HCT116 (cell line): Measurements from ENCODE around the gene MACF1. TPM values are rescaled to one million over a fixed set of nuclear protein-coding genes. Genes with fewer than 3 reads are reported as not detected.

Experiments used
- ATAC-seq: fragments of 200-7000 bp; cut with Tn5 transposase; 2 replicates; pipeline ENCODE4 v1.9.1; 2020; ENCODE audit warnings: mild to moderate bottlenecking, moderate library complexity
- BruUV-seq: library from RNA; stranded (reverse); fragments of 400-500 nt; replicated peaks from 2 replicates; lab custom pipeline; 2021; lab: Mats Ljungman, UMichigan
- CTCF ChIA-PET: fragments of 300-600 bp; sonication (Branson Sonifier 250); formaldehyde crosslinking; loops from one replicate; lab custom pipeline; 2021; ENCODE audit warnings: antibody characterized with exemption; lab: Charles Lee
- POLR2A ChIA-PET: fragments of 300-600, 350-600 bp; sonication (Branson Sonifier 250); formaldehyde crosslinking; loops from one replicate; lab custom pipeline; 2021; ENCODE audit warnings: antibody characterized with exemption; lab: Charles Lee
- RAD21 ChIA-PET, 2 experiments: fragments of 300-600 bp; sonication (Branson Sonifier 250); formaldehyde crosslinking; loops; one replicate each; lab custom pipeline; 2023; ENCODE audit warnings: low total read pairs in 2 of 2; ENCODE audit not compliant: uncharacterized antibody in 2 of 2, unreplicated experiment in 2 of 2, low non-redundant PET in 1 of 2; lab: Charles Lee
- DNase-seq: peaks from one replicate; pipeline ENCODE4 v3.0.0-alpha.2; 2010; ENCODE audit warnings: low read depth, low spot score
- H2AFZ ChIP-seq: fragments of 200-600 bp; shearing (Covaris generic), sonication (generic); 2 replicates; pipeline ENCODE4 v1.6.1; 2017; ENCODE audit warnings: low read depth, mixed run types, mixed read lengths, antibody characterized with exemption, low read length; ENCODE audit not compliant: poor library complexity, severe bottlenecking
- H3K27ac ChIP-seq: 2 replicates; pipeline ENCODE4 v1.5.1; 2012; ENCODE audit warnings: low read depth, low read length
- H3K27me3 ChIP-seq: fragments of 200-600 bp; sonication (generic); 2 replicates; pipeline ENCODE4 v1.6.1; 2016; ENCODE audit warnings: mixed run types, low read length, mixed read lengths; ENCODE audit not compliant: insufficient read depth
- H3K36me3 ChIP-seq, 2 experiments: fragments of 200-500 bp in 1 of 2; fragments of 200-600 bp in 1 of 2; sonication (Bioruptor generic) in 1 of 2; sonication (generic) in 1 of 2; 2 replicates each; pipeline versions ENCODE4 v1.5.1 to v1.6.1; 2014 to 2016; ENCODE audit warnings: low read length in 2 of 2, inconsistent platforms in 1 of 2, mixed read lengths in 1 of 2, mixed run types in 1 of 2; ENCODE audit not compliant: insufficient read depth in 2 of 2, control insufficient read depth in 1 of 2
- H3K4me1 ChIP-seq, 2 experiments: fragments of 200-600 bp in 1 of 2; sonication (generic) in 1 of 2; 2 replicates each; pipeline versions ENCODE4 v1.5.1 to v1.6.1; 2012 to 2017; ENCODE audit warnings: low read length in 2 of 2, inconsistent platforms in 1 of 2, mild to moderate bottlenecking in 1 of 2, mixed read lengths in 1 of 2, mixed run types in 1 of 2, moderate library complexity in 1 of 2; ENCODE audit not compliant: insufficient read depth in 2 of 2, control insufficient read depth in 1 of 2
- H3K4me2 ChIP-seq: fragments of 200-600 bp; sonication (generic); 2 replicates; pipeline ENCODE4 v1.6.1; 2017; ENCODE audit warnings: mixed run types, low read length, mixed read lengths
- H3K4me3 ChIP-seq, 2 experiments: fragments of 200-600 bp in 1 of 2; sonication (generic) in 1 of 2; replicated peaks in 1 of 2; 2 replicates each; pipeline ENCODE4 v1.5.1; 2011 to 2016; ENCODE audit warnings: low read length in 2 of 2, control low read depth in 1 of 2, low read depth in 1 of 2, mild to moderate bottlenecking in 1 of 2, mixed read lengths in 1 of 2, mixed run types in 1 of 2
- H3K79me2 ChIP-seq: fragments of 200-600 bp; sonication (generic); 2 replicates; pipeline ENCODE4 v1.6.1; 2017; ENCODE audit warnings: mild to moderate bottlenecking, mixed run types, low read length, moderate library complexity, mixed read lengths; ENCODE audit not compliant: insufficient read depth
- H3K9ac ChIP-seq: fragments of 200-600 bp; sonication (generic); 2 replicates; pipeline ENCODE4 v1.6.1; 2016; ENCODE audit warnings: low read length, mixed read lengths
- H3K9me2 ChIP-seq: fragments of 200-600 bp; sonication (generic), shearing (Covaris generic); 2 replicates; pipeline ENCODE4 v1.6.1; 2017; ENCODE audit warnings: mixed run types, mild to moderate bottlenecking, moderate library complexity; ENCODE audit not compliant: insufficient read depth
- H3K9me3 ChIP-seq, 2 experiments: fragments of 200-500 bp in 1 of 2; fragments of 200-600 bp in 1 of 2; sonication (Bioruptor generic) in 1 of 2; sonication (generic) in 1 of 2; 2 replicates each; pipeline ENCODE4 v1.6.1; 2014 to 2017; ENCODE audit warnings: low read length in 2 of 2, mixed read lengths in 2 of 2, inconsistent platforms in 1 of 2, low read depth in 1 of 2, mild to moderate bottlenecking in 1 of 2, mixed run types in 1 of 2, moderate library complexity in 1 of 2; ENCODE audit not compliant: control insufficient read depth in 1 of 2, insufficient read depth in 1 of 2
- H4K20me1 ChIP-seq: fragments of 200-600 bp; sonication (generic), shearing (Covaris generic); 2 replicates; pipeline ENCODE4 v1.6.1; 2017; ENCODE audit warnings: mixed run types, mild to moderate bottlenecking, moderate library complexity; ENCODE audit not compliant: insufficient read depth
- ATF3 ChIP-seq: IDR thresholded peaks from 2 replicates; pipeline ENCODE4 v1.6.1; 2012
- CBX3 ChIP-seq: IDR thresholded peaks from 2 replicates; pipeline ENCODE4 v1.6.1; 2012; ENCODE audit warnings: low read depth
- CTCF ChIP-seq, 3 experiments: fragments of 200-600 bp in 1 of 3; sonication (generic) in 1 of 3; IDR thresholded peaks in 2 of 3; conservative IDR thresholded peaks in 1 of 3; 2 replicates each; pipeline ENCODE4 v1.5.1; 2012 to 2017; ENCODE audit warnings: low read depth in 2 of 3, low read length in 2 of 3, antibody characterized with exemption in 1 of 3, borderline replicate concordance in 1 of 3, control low read depth in 1 of 3, mild to moderate bottlenecking in 1 of 3, mixed read lengths in 1 of 3, mixed run types in 1 of 3, moderate library complexity in 1 of 3; ENCODE audit not compliant: insufficient read depth in 1 of 3
- EGR1 ChIP-seq: IDR thresholded peaks from 2 replicates; pipeline ENCODE4 v1.6.1; 2012; ENCODE audit warnings: low read depth
- ELF1 ChIP-seq: IDR thresholded peaks from 2 replicates; pipeline ENCODE4 v1.6.1; 2012; ENCODE audit warnings: low read depth, borderline replicate concordance
- EZH2 ChIP-seq: fragments of 200-600 bp; sonication (generic); IDR thresholded peaks from 2 replicates; pipeline ENCODE4 v1.6.1; 2017; ENCODE audit warnings: antibody characterized with exemption, mixed run types
- EZH2phosphoT487 ChIP-seq: fragments of 200-600 bp; IDR thresholded peaks from 2 replicates; pipeline ENCODE4 v1.6.1; 2018; ENCODE audit warnings: antibody characterized with exemption, borderline replicate concordance
- FOSL1 ChIP-seq: IDR thresholded peaks from 2 replicates; pipeline ENCODE4 v1.6.1; 2012; ENCODE audit warnings: low read depth
- MAX ChIP-seq: IDR thresholded peaks from 2 replicates; pipeline ENCODE4 v1.6.1; 2012
- POLR2AphosphoS5 ChIP-seq: IDR thresholded peaks from 2 replicates; pipeline ENCODE4 v1.6.1; 2011; ENCODE audit warnings: mild to moderate bottlenecking, low read depth, low read length, moderate library complexity
- RAD21 ChIP-seq: IDR thresholded peaks from 2 replicates; pipeline ENCODE4 v1.6.1; 2012; ENCODE audit warnings: low read depth, mild to moderate bottlenecking
- SIN3A ChIP-seq: IDR thresholded peaks from 2 replicates; pipeline ENCODE4 v1.6.1; 2012; ENCODE audit warnings: low read depth
- YY1 ChIP-seq: IDR thresholded peaks from 2 replicates; pipeline ENCODE4 v1.6.1; 2011; ENCODE audit warnings: low read length, low read depth, moderate library complexity, mild to moderate bottlenecking; ENCODE audit not compliant: insufficient replicate concordance; ENCODE audit errors: extremely low read depth
- intact Hi-C: fragments of 100-400 bp; cut with micrococcal nuclease; formaldehyde crosslinking; loops from 2 replicates; pipeline ENCODE4 v1.10.0; 2022
- total RNA-seq: library from RNA; stranded (reverse); gene quantifications from one replicate; pipeline ENCODE4 v1.2.1, GENCODE V29; 2021; ENCODE audit not compliant: unreplicated experiment

Gene MACF1
- total RNA-seq, 1 experiment from 2014 or later = 146 TPM

- Histone ChIP-seq H3K36me3 (no peaks in the 10 kb centered on the region), H4K20me1 (no peaks in the 10 kb centered on the region), H3K4me3 (no peak overlapping the region), H3K79me2 (no peaks in the 10 kb centered on the region), H3K9ac (no peak overlapping the region), H3K9me2 (no peaks in the 10 kb centered on the region), H3K27me3 (no peaks in the 10 kb centered on the region), H3K9me3 (no peaks in the 10 kb centered on the region), H3K27ac (no peak overlapping the region), H2AFZ (no peak overlapping the region), H3K4me1 (peaks cover 2 to 3% of the 10 kb centered on the region in 2 experiments; a peak in 1 of 4 replicates), H3K4me2 (no peak overlapping the region)
- RAD21 ChIA-PET = no interaction called here
- POLR2A ChIA-PET = no interaction called here
- no peak for ATAC-seq
- intact Hi-C loops = no loop called here
- CTCF ChIA-PET = no interaction called here
- no peak for DNase-seq
- BruUV-seq = no TSS peak
- TF ChIP-seq SIN3A = no peak
- no peak for TF ChIP-seq EZH2phosphoT487
- no peak for TF ChIP-seq FOSL1
- TF ChIP-seq CBX3 = no peak
- no peak for TF ChIP-seq MAX
- TF ChIP-seq YY1 = no peak
- no peak for TF ChIP-seq EGR1
- TF ChIP-seq RAD21 = no peak
- TF ChIP-seq ELF1 = no peak
- TF ChIP-seq EZH2 = no peak
- TF ChIP-seq ATF3 = no peak
- no peak for TF ChIP-seq CTCF (IDR thresholded peaks at IDR 0.05 in 2 of 3, conservative IDR thresholded peaks at IDR 0.05 in 1 of 3; ENCODE audit: borderline replicate concordance in 1 of 3, insufficient read depth in 1 of 3, low read depth in 2 of 3, low read length in 2 of 3)
- no peak for TF ChIP-seq POLR2AphosphoS5
These were observed 38.8 kb downstream of the MACF1 start for GRCh38 chr1:39243302-39243701.
